ENCODE measurements around the gene LRSAM1. TPM values are rescaled to one million over a fixed set of nuclear protein-coding genes. Genes with fewer than 3 reads are reported as not detected.

LRSAM1 gene
- polyA plus RNA-seq, 1 donor (not counting 4 experiments of a cell fraction or from before 2014, with no cell fraction given) = 5.2 TPM

GRCh38 chr9:127452691-127453090 is 1.4 kb downstream of the LRSAM1 start:
- Histone ChIP-seq H3K27me3 (ENCODE audit: control insufficient read depth, extremely low read depth, insufficient read depth, low read length) (no peaks in the 10 kb centered on the region), H3K79me2 (ENCODE audit: control insufficient read depth, insufficient read depth, low read length) (peaks cover 35% of the 10 kb centered on the region), H3K9me1 (ENCODE audit: control insufficient read depth, extremely low read depth, insufficient read depth, low read length) (peaks cover 4% of the 10 kb centered on the region), H3K4me1 (ENCODE audit: control insufficient read depth, extremely low read depth, insufficient read depth, low read length) (peaks cover 18% of the 10 kb centered on the region), H2AFZ (ENCODE audit: control insufficient read depth, low read length) (no peak overlapping the region), H3K9ac (ENCODE audit: control insufficient read depth, extremely low read depth, insufficient read depth, low read length) (no peak overlapping the region), H3K4me2 (ENCODE audit: control insufficient read depth, extremely low read depth, insufficient read depth, low read depth, low read length) (peak overlapping the region; percentile 80), H3K9me3 (ENCODE audit: control insufficient read depth, low read depth, low read length) (no peaks in the 10 kb centered on the region), H3K36me3 (ENCODE audit: control insufficient read depth in 2 of 2, extremely low read depth in 1 of 2, insufficient read depth in 2 of 2, low read length in 2 of 2) (peaks cover 26 to 46% of the 10 kb centered on the region in 2 experiments), H3K27ac (ENCODE audit: control insufficient read depth, insufficient read depth, low read length) (no peak overlapping the region), H4K20me1 (ENCODE audit: control insufficient read depth, extremely low read depth, insufficient read depth, low read length) (peaks cover 31% of the 10 kb centered on the region), H3K4me3 (ENCODE audit: control insufficient read depth in 2 of 3, extremely low read depth in 1 of 3, insufficient read depth in 2 of 3, low read depth in 1 of 3, low read length in 3 of 3) (peak overlapping the region in 1 of 3 experiments; percentile 100)
- TF ChIP-seq EZH2 (IDR thresholded peaks at IDR 0.05; ENCODE audit: low read length) = no peak
- TF ChIP-seq CTCF (optimal IDR thresholded peaks at IDR 0.05 in 1 of 3, IDR thresholded peaks at IDR 0.05 in 1 of 3, conservative IDR thresholded peaks at IDR 0.05 in 1 of 3; ENCODE audit: extremely low read depth in 1 of 3, insufficient read depth in 2 of 3, low read length in 3 of 3) = no peak
- dilution Hi-C loops (cut with MboI; ENCODE audit: extremely low pct_ligation_motif_present, low sequenced_read_pairs) = no loop called here
- FAIRE-seq (no peak), DNase-seq (ENCODE audit: low read depth, low spot score) (no peak)

GRCh38 chr9:127455324-127455992 is 4.1 kb downstream of the LRSAM1 start:
- Histone ChIP-seq H3K4me3 (ENCODE audit: control insufficient read depth in 2 of 3, extremely low read depth in 1 of 3, insufficient read depth in 2 of 3, low read depth in 1 of 3, low read length in 3 of 3) (no peak overlapping the region), H3K9me3 (ENCODE audit: control insufficient read depth, low read depth, low read length) (no peaks in the 10 kb centered on the region), H3K4me1 (ENCODE audit: control insufficient read depth, extremely low read depth, insufficient read depth, low read length) (peaks cover 8% of the 10 kb centered on the region), H3K9ac (ENCODE audit: control insufficient read depth, extremely low read depth, insufficient read depth, low read length) (no peak overlapping the region), H3K27me3 (ENCODE audit: control insufficient read depth, extremely low read depth, insufficient read depth, low read length) (no peaks in the 10 kb centered on the region), H3K79me2 (ENCODE audit: control insufficient read depth, insufficient read depth, low read length) (peaks cover 7% of the 10 kb centered on the region), H3K9me1 (ENCODE audit: control insufficient read depth, extremely low read depth, insufficient read depth, low read length) (no peaks in the 10 kb centered on the region), H2AFZ (ENCODE audit: control insufficient read depth, low read length) (no peak overlapping the region), H3K27ac (ENCODE audit: control insufficient read depth, insufficient read depth, low read length) (no peak overlapping the region), H4K20me1 (ENCODE audit: control insufficient read depth, extremely low read depth, insufficient read depth, low read length) (peaks cover 4% of the 10 kb centered on the region), H3K36me3 (ENCODE audit: control insufficient read depth in 2 of 2, extremely low read depth in 1 of 2, insufficient read depth in 2 of 2, low read length in 2 of 2) (peaks cover 18 to 24% of the 10 kb centered on the region in 2 experiments), H3K4me2 (ENCODE audit: control insufficient read depth, extremely low read depth, insufficient read depth, low read depth, low read length) (no peak overlapping the region)
- dilution Hi-C loops (cut with MboI; ENCODE audit: extremely low pct_ligation_motif_present, low sequenced_read_pairs) = no loop called here
- FAIRE-seq = no peak
- no peak for DNase-seq (ENCODE audit: low read depth, low spot score)
- no peak for TF ChIP-seq EZH2 (IDR thresholded peaks at IDR 0.05; ENCODE audit: low read length)
- TF ChIP-seq CTCF (optimal IDR thresholded peaks at IDR 0.05 in 1 of 3, IDR thresholded peaks at IDR 0.05 in 1 of 3, conservative IDR thresholded peaks at IDR 0.05 in 1 of 3; ENCODE audit: extremely low read depth in 1 of 3, insufficient read depth in 2 of 3, low read length in 3 of 3) = peak; percentile 33 to 86 (median 77)
